Stimulated activated CD8-positive, alpha-beta memory T cell treated with anti-CD3 and anti-CD28 coated beads, Interleukin-15, amount 100 ng/mL, for 4 hours (primary cell): ENCODE data around the gene LRRC27.

Experiments
- DNase-seq, 2 donors: peaks; one replicate each; pipeline ENCODE4 v3.0.0-alpha.2; 2020; ENCODE audit warnings: low read depth in 2 of 2

Gene LRRC27

DNA sequence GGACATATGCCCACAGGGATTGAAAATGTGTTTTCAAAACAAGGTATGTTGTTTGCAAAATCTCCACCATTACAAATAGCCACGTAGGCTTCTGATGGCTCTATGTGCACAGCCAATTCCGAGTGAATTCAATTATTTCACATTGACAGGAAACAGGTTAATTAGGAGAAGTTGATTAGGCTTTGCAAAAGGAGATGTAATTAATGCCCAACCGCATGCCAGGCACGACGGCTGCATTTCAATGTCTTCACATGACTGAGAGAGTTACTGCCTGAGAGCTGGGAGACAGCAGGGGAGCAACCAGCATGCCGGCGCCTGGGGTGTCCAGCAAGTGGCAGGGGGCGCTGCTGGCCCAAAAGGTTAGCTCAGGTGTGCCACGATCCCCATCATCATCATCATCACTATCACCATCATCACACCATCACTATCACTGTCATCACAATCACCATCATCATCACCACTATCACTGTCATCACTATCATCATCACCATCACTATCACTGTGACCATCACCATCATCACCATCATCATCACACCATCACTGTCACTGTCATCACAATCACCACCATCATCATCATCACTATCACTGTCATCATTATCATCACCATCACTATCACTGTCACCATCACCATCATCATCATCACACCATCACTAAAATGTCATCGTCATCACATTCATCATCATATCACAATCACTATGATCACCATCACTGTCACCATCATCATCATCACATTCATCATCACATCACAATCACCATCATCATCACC is 95.2 kb downstream of the LRRC27 start:
- no peak for DNase-seq

DNA sequence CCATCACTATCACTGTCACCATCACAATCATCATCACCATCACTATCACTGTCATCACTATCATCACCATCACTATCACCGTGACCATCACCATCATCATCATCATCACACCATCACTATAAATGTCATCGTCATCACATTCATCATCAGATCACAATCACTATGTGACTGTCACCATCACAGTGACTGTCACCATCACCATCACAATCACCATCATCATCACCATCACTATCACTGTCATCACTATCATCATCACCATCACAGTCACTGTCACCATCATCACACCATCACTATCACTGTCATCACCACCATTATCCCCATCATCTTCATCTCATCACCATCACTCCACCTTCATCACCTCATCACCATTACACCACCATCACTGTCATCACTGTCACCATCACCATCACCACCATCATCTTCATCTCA is 96.0 kb downstream of the LRRC27 start:
- DNase-seq, result no peak

DNA sequence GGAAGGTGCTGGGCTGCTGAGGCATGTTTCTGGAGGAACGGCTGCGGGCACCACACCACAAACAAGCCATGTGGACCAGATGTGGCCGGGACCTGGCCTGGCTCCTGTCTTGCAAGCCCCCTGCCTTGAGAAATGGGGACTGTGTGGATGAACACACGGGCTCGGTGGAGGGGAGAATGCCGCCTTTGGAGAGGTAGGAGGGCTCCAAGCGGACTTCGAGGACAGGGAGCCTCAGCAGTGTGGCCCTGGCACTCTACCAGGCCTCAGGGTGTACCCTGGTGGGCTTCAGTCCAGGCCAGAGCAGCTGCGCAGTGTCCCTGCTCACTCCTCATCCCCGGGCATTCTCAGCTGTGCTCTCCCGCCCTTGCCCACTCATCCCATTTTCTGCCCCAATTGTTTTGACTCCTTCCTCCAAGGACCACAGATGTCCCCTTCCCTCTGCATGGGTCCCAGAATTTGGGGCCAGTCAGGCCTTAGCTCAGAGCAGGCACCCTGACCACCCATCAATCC is 96.5 kb downstream of the LRRC27 start:
- DNase-seq, result no peak
